ENCODE measurements around the gene NXT1. TPM values are rescaled to one million over a fixed set of nuclear protein-coding genes. Genes with fewer than 3 reads are reported as not detected.

The NXT1 gene
- total RNA-seq, 1 experiment from 2014 or later = 34.1 TPM

- TF ChIP-seq CTCF (IDR thresholded peaks at IDR 0.05; ENCODE audit: insufficient read depth in 1 of 2, low read depth in 1 of 2, low read length in 1 of 2, severe bottlenecking in 1 of 2, unreplicated experiment in 1 of 2) = no peak
- POLR2A ChIA-PET = no interaction called here
- Histone ChIP-seq H3K36me3 (ENCODE audit: control insufficient read depth, insufficient read depth, low read length) (no peaks in the 10 kb centered on the region), H3K9me3 (no peaks in the 10 kb centered on the region), H3K4me3 (ENCODE audit: low read depth, low read length) (no peak overlapping the region), H3K27me3 (replicated peaks; ENCODE audit: control insufficient read depth, insufficient read depth, low read length) (no peaks in the 10 kb centered on the region), H3K4me1 (no peaks in the 10 kb centered on the region)
- DNase-seq = no peak
- peaks cover 6% of the 10 kb centered on the region for H3K9me3 Mint-ChIP-seq (ENCODE audit: unreplicated experiment)
- no peaks in the 10 kb centered on the region for H3K4me1 Mint-ChIP-seq (ENCODE audit: low read depth, unreplicated experiment)
- H3K36me3 Mint-ChIP-seq (ENCODE audit: insufficient read depth, unreplicated experiment) = no peaks in the 10 kb centered on the region
- no peak overlapping the region for H3K4me3 Mint-ChIP-seq (ENCODE audit: unreplicated experiment)
- CTCF ChIA-PET = no interaction called here
- intact Hi-C loops (cut with micrococcal nuclease; ENCODE audit: unreplicated experiment) = no loop called here
- no peak overlapping the region for H3K27ac Mint-ChIP-seq (ENCODE audit: unreplicated experiment)
- no TSS peak for BruUV-seq (replicated peaks)
- H3K27me3 Mint-ChIP-seq (ENCODE audit: insufficient read depth, unreplicated experiment) = no peaks in the 10 kb centered on the region
Measured at GRCh38 chr20:23308908-23309307, 41.7 kb upstream of the NXT1 start.

GRCh38 chr20:23309781-23310180 is 40.8 kb upstream of the NXT1 start:
- no peak for DNase-seq
- Histone ChIP-seq H3K4me3 (ENCODE audit: low read depth, low read length) (no peak overlapping the region), H3K4me1 (0 out of 2 replicates have a peak, but pooled peaks cover under 1% of the 10 kb centered on the region), H3K9me3 (no peaks in the 10 kb centered on the region), H3K27me3 (replicated peaks; ENCODE audit: control insufficient read depth, insufficient read depth, low read length) (no peaks in the 10 kb centered on the region), H3K36me3 (ENCODE audit: control insufficient read depth, insufficient read depth, low read length) (no peaks in the 10 kb centered on the region)
- no TSS peak for BruUV-seq (replicated peaks)
- Mint-ChIP-seq H3K27me3 (ENCODE audit: insufficient read depth, unreplicated experiment) (no peaks in the 10 kb centered on the region), H3K36me3 (ENCODE audit: insufficient read depth, unreplicated experiment) (no peaks in the 10 kb centered on the region), H3K9me3 (ENCODE audit: unreplicated experiment) (peaks cover 6% of the 10 kb centered on the region), H3K4me3 (ENCODE audit: unreplicated experiment) (no peak overlapping the region), H3K4me1 (ENCODE audit: low read depth, unreplicated experiment) (no peaks in the 10 kb centered on the region), H3K27ac (ENCODE audit: unreplicated experiment) (no peak overlapping the region)
- TF ChIP-seq CTCF (IDR thresholded peaks at IDR 0.05; ENCODE audit: insufficient read depth in 1 of 2, low read depth in 1 of 2, low read length in 1 of 2, severe bottlenecking in 1 of 2, unreplicated experiment in 1 of 2) = no peak
- intact Hi-C loops (cut with micrococcal nuclease; ENCODE audit: unreplicated experiment) = no loop called here
- ChIA-PET POLR2A (no interaction called here), CTCF (no interaction called here)

DNA sequence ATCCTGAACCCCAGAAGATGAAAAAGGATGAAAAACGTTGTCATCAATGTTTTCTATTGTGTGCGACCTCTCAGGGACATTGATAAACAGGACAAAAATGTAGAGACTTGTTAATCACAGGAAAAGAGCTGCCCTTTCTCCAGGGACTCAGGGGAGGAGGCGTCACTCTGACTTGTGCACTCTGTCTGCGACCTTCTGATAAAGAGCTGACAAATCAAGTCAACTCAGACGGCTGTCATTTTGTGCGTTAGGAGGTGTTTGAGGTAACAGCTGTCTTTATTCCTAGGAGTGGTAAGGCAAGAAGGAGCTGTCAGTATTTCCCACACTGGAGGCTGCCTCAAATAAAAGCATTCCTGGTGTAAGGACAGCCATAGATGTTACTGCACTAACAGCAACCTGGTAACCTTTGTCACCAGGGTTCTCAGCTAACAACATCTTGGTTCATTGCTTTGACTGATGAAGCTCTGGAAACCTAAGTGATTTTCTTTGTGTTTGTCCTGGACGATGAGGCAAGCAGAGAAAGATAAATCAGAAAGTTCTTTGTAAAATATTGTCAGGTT is 38.6 kb upstream of the NXT1 start:
- H3K4me3 ChIP-seq (ENCODE audit: low read depth, low read length) = no peak overlapping the region
- H3K27me3 ChIP-seq (replicated peaks; ENCODE audit: control insufficient read depth, insufficient read depth, low read length) = no peaks in the 10 kb centered on the region
- ChIA-PET POLR2A (no interaction called here), CTCF (interaction anchor here (0.7 kb wide), 1 partner anchor 79 kb away, joined by 3 read pairs; no protein-coding TSS in a partner anchor)
- no TSS peak for BruUV-seq (replicated peaks)
- TF ChIP-seq CTCF (IDR thresholded peaks at IDR 0.05; ENCODE audit: insufficient read depth in 1 of 2, low read depth in 1 of 2, low read length in 1 of 2, severe bottlenecking in 1 of 2, unreplicated experiment in 1 of 2) = no peak
- H3K9me3 Mint-ChIP-seq (ENCODE audit: unreplicated experiment) = peaks cover 13% of the 10 kb centered on the region
- no peaks in the 10 kb centered on the region for H3K36me3 Mint-ChIP-seq (ENCODE audit: insufficient read depth, unreplicated experiment)
- H3K4me3 Mint-ChIP-seq (ENCODE audit: unreplicated experiment) = no peak overlapping the region
- peaks cover 6% of the 10 kb centered on the region for H3K4me1 Mint-ChIP-seq (ENCODE audit: low read depth, unreplicated experiment)
- H3K27ac Mint-ChIP-seq (ENCODE audit: unreplicated experiment) = no peak overlapping the region
- H3K27me3 Mint-ChIP-seq (ENCODE audit: insufficient read depth, unreplicated experiment) = no peaks in the 10 kb centered on the region
- H3K36me3 ChIP-seq (ENCODE audit: control insufficient read depth, insufficient read depth, low read length) = no peaks in the 10 kb centered on the region
- intact Hi-C loops (cut with micrococcal nuclease; ENCODE audit: unreplicated experiment) = no loop called here
- no peaks in the 10 kb centered on the region for H3K9me3 ChIP-seq
- DNase-seq = no peak
- H3K4me1 ChIP-seq = 0 out of 2 replicates have a peak, but pooled peaks cover 4% of the 10 kb centered on the region

Data from Caco-2 (cell line).